Measurements from ENCODE around the gene PRG2.

PRG2 gene

GRCh38 chr11:57370941-57371340 is 19.5 kb downstream of the PRG2 start:
- no peak overlapping the region for H2AFZ ChIP-seq
- H3K27me3 ChIP-seq (ENCODE audit: control insufficient read depth, insufficient read depth, low read length): no peaks in the 10 kb centered on the region
- H3K9me3 ChIP-seq (ENCODE audit: control insufficient read depth, low read length): no peaks in the 10 kb centered on the region
- no peak for TF ChIP-seq CTCF (IDR thresholded peaks at IDR 0.05)
- no peak overlapping the region for H3K4me2 ChIP-seq (ENCODE audit: low read length)
- no peak overlapping the region for H3K4me3 ChIP-seq (ENCODE audit: low read depth, low read length)
- no peak overlapping the region for H3K9ac ChIP-seq
- no peaks in the 10 kb centered on the region for H3K36me3 ChIP-seq (ENCODE audit: control insufficient read depth, insufficient read depth, low read length)
- no peaks in the 10 kb centered on the region for H3K79me2 ChIP-seq
- no peak overlapping the region for H3K27ac ChIP-seq
- H3K4me1 ChIP-seq: no peaks in the 10 kb centered on the region

GRCh38 chr11:57370251-57370650 is 20.2 kb downstream of the PRG2 start:
- H3K4me2 ChIP-seq (ENCODE audit: low read length): no peak overlapping the region
- H3K4me3 ChIP-seq (ENCODE audit: low read depth, low read length): no peak overlapping the region
- no peaks in the 10 kb centered on the region for H3K79me2 ChIP-seq
- TF ChIP-seq CTCF (IDR thresholded peaks at IDR 0.05): no peak
- no peaks in the 10 kb centered on the region for H3K4me1 ChIP-seq
- no peaks in the 10 kb centered on the region for H3K36me3 ChIP-seq (ENCODE audit: control insufficient read depth, insufficient read depth, low read length)
- no peaks in the 10 kb centered on the region for H3K27me3 ChIP-seq (ENCODE audit: control insufficient read depth, insufficient read depth, low read length)
- H2AFZ ChIP-seq: no peak overlapping the region
- no peak overlapping the region for H3K9ac ChIP-seq
- no peaks in the 10 kb centered on the region for H3K9me3 ChIP-seq (ENCODE audit: control insufficient read depth, low read length)
- H3K27ac ChIP-seq: no peak overlapping the region

- H3K9ac ChIP-seq: no peak overlapping the region
- H3K36me3 ChIP-seq (ENCODE audit: control insufficient read depth, insufficient read depth, low read length): no peaks in the 10 kb centered on the region
- no peaks in the 10 kb centered on the region for H3K9me3 ChIP-seq (ENCODE audit: control insufficient read depth, low read length)
- no peak overlapping the region for H2AFZ ChIP-seq
- no peak overlapping the region for H3K4me3 ChIP-seq (ENCODE audit: low read depth, low read length)
- no peaks in the 10 kb centered on the region for H3K27me3 ChIP-seq (ENCODE audit: control insufficient read depth, insufficient read depth, low read length)
- H3K4me1 ChIP-seq: peaks cover under 1% of the 10 kb centered on the region
- TF ChIP-seq CTCF (IDR thresholded peaks at IDR 0.05): no peak
- no peaks in the 10 kb centered on the region for H3K79me2 ChIP-seq
- H3K27ac ChIP-seq: no peak overlapping the region
- H3K4me2 ChIP-seq (ENCODE audit: low read length): no peak overlapping the region
Observed at GRCh38 chr11:57368845-57369232, 21.6 kb downstream of the PRG2 start.

DNA sequence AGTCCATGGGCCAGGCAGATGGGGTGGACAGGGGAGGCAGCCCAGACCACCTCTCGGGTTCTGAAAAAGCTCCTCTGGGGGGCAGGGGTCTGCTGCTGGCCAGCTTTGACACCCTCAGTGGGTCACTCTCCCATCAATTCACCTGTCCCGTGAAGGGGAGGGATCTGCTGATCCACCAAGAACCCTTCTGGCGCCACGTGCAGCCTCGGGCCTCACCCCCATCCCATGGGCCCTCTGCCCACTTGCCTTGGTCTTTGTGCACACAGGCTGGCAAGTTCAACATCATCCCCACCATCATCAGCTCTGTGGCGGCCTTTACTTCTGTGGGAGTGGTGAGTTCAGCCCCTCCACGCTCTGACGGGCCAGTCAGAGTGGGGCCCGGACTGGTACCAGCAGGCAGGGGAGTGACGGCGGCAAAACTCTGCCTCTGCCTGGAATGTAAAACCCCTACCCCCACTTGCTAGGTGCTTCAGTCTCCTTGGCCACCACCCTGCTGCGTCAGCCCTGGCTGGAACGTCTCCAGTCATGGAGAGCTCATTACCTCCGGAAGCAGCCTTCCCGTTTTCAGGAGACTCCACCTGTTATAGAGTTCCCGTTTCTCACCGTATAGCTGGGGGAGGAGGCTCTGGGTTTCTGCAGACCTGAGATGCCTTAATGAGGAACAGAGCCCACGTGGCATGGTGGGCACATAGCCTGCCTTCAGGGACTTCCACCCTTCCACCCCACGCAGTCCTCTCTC is 22.2 kb downstream of the PRG2 start:
- Histone ChIP-seq H3K9ac (no peak overlapping the region), H2AFZ (no peak overlapping the region), H3K9me3 (ENCODE audit: control insufficient read depth, low read length) (no peaks in the 10 kb centered on the region), H3K4me2 (ENCODE audit: low read length) (no peak overlapping the region), H3K4me3 (ENCODE audit: low read depth, low read length) (no peak overlapping the region), H3K4me1 (peaks cover 2% of the 10 kb centered on the region), H3K36me3 (ENCODE audit: control insufficient read depth, insufficient read depth, low read length) (no peaks in the 10 kb centered on the region), H3K27me3 (ENCODE audit: control insufficient read depth, insufficient read depth, low read length) (no peaks in the 10 kb centered on the region), H3K27ac (no peak overlapping the region), H3K79me2 (no peaks in the 10 kb centered on the region)
- no peak for TF ChIP-seq CTCF (IDR thresholded peaks at IDR 0.05)

All from parathyroid adenoma (tissue), 2 donors.